C4-2B (cell line): ENCODE data around the gene XKR7.

ENCODE experiments used
- CTCF ChIP-seq: fragments of 450-650 bp; conservative IDR thresholded peaks from 2 replicates; pipeline ENCODE4 v1.5.1; 2017; ENCODE audit warnings: mild to moderate bottlenecking
- ZFX ChIP-seq: fragments of 450-650 bp; IDR thresholded peaks from 2 replicates; pipeline ENCODE4 v1.6.1; 2017

GRCh38 chr20:32029561-32029960, 61.6 kb downstream of the XKR7 start:
- TF ChIP-seq CTCF = no peak
- TF ChIP-seq ZFX = no peak
